HG03095 (cell line): ENCODE data around the gene ADK.

Experiments
- ATAC-seq: cut with Tn5 transposase; IDR thresholded peaks from one replicate; pipeline ENCODE4 v1.9.1; 2021; ENCODE audit warnings: moderate library complexity; ENCODE audit not compliant: unreplicated experiment

ADK gene

GRCh38 chr10:74642901-74643595, 492.0 kb downstream of the ADK start:
- no peak for ATAC-seq

- ATAC-seq: no peak
Measured at GRCh38 chr10:74643596-74643975, 492.6 kb downstream of the ADK start.

- ATAC-seq: no peak
Measured at GRCh38 chr10:74644738-74645137, 493.7 kb downstream of the ADK start.

DNA sequence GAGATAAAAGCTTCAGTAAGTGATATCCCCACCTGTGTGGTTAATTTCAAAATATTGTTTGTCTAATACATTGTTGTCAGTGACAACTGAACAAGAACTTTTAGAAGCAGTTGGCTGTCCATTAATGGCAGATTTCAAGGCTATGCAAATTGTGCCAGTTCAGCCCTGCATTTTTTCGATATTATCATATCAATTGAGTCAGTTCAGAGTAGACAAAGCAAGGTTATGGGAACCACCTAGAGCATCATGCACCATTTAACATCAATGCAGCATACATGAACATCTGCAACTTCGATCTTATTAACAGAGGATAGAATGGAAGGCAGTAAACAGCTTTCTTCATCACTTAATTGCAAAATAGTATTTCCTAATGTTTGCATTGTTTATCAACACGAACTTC, 494.7 kb downstream of the ADK start:
- no peak for ATAC-seq

DNA sequence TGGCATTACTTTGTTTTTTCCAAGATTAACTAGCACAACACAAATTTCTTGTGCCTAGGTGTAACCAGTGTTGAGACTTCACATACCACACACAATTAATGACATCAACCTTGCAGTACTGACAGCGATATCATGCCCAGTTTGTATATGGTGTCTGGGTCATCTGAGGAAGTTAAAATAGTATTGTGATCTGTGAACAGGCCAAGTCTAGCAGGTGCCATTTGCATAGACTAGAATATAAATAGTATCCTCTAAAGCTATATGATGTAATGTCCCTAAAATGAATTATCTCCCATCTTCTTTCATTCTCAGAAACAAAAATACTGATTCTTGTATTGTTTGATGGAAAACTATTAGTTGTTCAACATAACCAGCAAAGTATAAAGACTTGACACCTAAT, 499.6 kb downstream of the ADK start:
- no peak for ATAC-seq

DNA sequence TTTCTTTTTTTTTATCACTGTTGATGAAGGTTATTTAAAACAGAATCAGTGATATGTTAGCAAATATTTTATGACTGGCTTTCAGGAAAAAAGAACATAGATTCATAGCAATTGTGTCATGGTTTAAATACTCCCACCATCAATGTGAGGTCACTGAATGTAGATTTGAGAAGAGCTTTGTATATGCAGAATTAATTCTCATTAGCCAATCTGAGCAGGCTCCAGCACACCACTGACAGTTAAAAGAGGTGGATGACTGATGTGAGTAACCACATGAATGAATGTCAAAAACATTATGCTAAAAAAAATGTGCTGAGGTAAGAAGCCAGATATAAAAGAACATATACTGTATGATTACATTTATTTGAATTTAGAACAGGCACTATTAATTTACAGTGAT, 500.5 kb downstream of the ADK start:
- ATAC-seq: no peak

DNA sequence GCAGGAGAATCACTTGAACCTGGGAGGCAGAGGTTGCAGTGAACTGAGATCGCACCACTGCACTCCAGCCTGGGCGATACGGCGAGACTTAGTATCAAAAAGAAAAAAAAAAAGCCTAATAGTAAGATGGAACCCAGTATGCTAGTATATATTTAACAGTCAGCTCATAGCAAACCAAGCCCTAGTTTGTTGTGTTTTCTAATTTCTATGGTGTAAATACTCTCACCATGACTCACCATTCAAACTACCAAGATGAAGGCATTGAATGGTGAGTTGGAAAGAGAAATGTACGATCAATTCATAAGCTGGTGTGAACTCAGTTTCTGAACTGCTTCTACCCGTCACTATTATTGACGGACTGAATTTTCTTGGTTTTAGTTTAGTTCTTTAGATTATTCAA, 501.6 kb downstream of the ADK start:
- no peak for ATAC-seq

DNA sequence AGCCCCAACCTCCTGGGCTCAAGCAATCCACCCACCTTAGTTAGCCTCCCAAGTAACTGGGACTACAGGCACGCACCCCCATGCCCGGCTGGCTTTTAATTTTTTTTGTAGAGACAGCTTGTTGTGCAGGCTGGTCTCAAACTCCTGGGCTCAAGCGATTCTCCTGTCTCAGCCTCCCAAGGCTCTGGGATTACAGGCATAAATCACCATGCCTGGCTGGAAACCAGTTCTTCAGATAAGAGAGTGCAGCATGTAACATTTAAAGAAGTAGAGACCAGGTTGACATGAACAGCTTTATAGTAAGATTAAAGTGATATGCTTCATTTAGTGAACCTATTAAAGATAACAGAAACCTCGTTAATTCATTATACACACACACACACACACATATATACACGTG, 507.5 kb downstream of the ADK start:
- no peak for ATAC-seq

DNA sequence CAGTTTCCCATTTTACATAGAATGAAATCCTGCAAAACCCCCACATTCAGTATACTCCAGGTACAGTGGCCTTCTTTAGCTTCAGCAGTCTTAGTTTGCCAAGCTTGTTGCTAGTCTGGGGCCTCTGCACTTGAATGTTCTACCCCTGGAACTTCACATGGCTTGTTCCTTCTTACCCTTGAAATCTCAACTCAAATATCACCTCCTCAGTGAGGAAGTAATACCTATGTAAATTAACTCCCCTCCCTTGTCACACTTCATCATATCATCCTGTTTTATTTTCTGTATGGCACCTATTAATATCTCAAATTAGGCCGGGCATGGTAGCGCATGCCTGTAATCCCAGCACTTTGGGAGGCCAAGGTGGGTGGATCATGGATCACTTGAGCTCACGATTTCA, 511.6 kb downstream of the ADK start:
- ATAC-seq: no peak

DNA sequence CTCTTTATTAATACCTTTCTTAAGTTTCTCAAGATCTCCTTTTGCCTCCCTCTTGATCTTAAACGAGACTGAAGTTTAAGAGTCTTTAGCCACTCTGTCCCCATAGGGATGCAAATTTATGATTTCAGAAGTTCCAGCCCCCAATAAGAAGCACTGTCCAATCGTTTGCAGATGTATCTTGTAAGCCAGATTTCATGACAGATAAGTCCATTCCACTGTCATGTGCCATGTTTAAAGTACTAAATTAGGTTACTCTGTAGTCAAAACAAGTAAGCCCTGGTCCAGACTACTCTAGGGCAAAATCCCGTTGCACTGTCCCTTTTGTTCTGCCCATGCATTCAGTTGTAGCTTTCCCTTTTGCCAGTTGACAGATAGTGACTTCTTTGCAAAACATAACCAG, 518.2 kb downstream of the ADK start:
- no peak for ATAC-seq

DNA sequence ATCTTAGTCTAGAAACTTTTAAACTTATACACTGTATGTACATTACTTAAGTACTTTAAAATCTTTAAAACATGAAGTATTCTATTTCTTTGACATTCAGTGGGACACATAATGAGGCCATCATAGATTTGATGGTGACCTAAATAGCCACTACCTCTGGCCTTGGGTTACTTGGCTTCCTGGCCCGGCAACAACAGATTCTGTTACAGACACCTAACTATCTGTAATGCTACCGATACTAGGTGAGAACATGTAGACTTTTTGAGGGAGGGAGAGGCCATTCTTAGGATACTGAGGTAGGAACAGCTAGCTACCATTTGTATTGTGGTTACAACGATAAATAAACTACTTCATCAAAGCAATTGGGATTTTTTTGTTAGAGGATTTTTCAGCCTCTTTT, 520.7 kb downstream of the ADK start:
- no peak for ATAC-seq

DNA sequence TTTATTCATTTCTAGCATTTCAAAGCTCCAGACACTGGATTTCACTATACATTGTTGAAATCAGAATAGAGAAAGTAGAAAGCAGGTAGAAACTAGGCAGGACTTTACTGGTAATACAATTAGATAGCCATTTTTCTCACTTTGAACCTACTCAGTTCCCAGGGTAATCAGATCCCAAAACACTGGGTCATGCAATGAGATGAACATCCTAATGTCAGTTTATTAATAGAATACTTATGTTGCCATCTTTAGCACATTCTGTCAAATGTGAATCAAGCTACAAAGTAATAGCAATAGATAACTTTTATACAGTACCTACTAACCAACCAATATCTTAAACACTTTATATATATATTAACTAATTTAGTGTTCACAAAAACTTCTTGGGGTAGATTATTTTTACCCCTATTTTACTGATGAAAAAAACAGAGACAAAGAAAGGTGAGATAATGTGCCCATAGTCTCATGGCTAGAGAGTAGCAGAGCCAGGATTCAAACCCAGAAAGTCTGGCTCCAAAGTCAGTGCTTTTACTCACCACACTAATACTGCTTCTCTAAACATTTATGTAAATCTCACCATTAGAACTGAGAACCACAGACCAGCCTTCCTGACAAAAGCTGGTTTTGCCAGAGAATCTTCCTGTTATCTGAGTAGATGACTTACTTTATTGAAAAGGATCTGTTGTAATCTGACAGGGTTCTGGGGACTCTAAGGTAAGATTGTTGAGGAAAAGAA, 521.6 kb downstream of the ADK start:
- ATAC-seq: no peak

GRCh38 chr10:74674927-74675326, 523.9 kb downstream of the ADK start:
- ATAC-seq: no peak

GRCh38 chr10:74675484-74675883, 524.5 kb downstream of the ADK start:
- ATAC-seq: no peak

DNA sequence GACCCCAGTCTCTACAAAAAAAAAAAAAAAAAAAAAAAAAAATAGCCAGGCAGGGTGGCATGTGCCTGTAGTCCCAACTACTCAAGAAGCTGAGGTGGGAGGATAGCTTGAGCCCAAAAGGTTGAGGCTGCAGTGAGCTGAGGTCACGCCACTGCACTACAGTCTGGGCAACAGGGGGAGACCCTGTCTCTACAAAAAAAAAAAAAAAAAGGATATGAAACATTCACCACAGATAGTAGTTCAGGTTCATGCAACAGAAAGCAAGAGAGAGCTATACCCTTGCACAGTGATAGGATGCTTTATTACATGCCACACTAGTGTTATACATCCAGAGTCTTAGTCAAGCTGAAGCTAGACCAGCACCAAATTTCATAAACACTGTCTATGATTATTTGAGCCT, 526.9 kb downstream of the ADK start:
- peak; percentile 77 for ATAC-seq

- no peak for ATAC-seq
Measured at GRCh38 chr10:74681917-74682627, 531.1 kb downstream of the ADK start.

DNA sequence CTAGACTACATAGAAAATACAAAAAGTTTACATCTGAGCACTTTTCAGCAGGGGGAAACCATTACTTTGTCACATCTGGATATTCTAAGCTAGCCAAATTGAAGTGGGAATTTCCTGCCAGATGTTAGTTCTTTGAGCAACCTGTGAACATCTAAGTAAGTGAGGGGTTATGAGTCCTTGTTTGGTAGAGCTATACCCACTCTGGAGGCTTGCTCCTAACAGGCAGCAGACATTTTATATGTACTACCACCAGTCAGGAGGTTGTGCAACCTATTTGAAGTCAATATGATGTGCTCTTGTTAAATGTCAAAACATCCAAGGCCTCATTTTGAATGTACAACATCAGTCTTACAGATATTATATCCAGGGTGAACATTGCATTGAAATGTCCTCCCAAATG, 532.0 kb downstream of the ADK start:
- ATAC-seq: no peak

DNA sequence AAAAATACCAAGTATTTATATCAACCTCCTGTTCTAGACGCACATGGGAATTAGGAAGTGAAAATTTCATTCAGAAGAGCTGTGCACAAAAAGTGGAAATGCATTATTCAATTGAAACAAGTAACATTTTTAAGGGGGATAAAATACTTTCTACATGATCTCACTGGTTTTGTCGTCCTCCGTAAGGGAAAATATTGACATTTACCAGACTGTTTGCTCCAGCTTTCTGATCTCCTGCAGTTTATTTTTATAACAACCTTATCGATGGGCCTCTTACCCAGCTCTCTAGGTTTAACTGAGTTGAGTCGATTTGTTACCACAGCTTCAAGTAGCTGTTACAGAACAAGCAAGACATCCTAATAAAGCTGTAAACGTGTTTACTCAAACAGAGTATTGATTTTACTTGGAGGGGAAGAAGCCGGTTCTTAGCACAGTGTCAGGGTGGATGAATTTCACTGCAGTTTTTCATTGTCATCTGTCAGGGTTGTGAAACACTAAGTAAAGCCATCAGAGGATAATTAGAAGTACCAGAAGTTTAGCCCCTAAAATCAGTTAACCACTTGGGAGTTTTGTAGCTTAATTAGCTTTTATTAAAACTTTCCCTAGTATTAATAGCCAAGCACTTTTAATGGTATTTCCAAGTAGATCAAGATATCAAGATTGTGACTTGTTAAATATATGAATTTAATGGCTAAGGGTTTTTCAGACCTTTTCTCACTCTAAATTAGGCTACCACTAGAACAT, 532.8 kb downstream of the ADK start:
- ATAC-seq: no peak

GRCh38 chr10:74684462-74684861, 533.4 kb downstream of the ADK start:
- ATAC-seq: no peak

GRCh38 chr10:74685564-74685963, 534.5 kb downstream of the ADK start:
- no peak for ATAC-seq

GRCh38 chr10:74690393-74690792, 539.4 kb downstream of the ADK start:
- ATAC-seq: no peak
